Activated gamma-delta T cell treated with anti-CD3 and anti-CD28 coated beads, Interleukin-2, amount 50 U/mL, for 16 hours (primary cell): Measurements from ENCODE around the gene C5orf24.
"Not testable (repeated sequence)": the region's sequence is repeated elsewhere in the genome, so short reads cannot be mapped to it uniquely, and the experiment has no call there.

Source experiments
- DNase-seq: peaks from one replicate; pipeline ENCODE4 v3.0.0-alpha.2; 2020; ENCODE audit warnings: low read depth

C5orf24 gene

DNA sequence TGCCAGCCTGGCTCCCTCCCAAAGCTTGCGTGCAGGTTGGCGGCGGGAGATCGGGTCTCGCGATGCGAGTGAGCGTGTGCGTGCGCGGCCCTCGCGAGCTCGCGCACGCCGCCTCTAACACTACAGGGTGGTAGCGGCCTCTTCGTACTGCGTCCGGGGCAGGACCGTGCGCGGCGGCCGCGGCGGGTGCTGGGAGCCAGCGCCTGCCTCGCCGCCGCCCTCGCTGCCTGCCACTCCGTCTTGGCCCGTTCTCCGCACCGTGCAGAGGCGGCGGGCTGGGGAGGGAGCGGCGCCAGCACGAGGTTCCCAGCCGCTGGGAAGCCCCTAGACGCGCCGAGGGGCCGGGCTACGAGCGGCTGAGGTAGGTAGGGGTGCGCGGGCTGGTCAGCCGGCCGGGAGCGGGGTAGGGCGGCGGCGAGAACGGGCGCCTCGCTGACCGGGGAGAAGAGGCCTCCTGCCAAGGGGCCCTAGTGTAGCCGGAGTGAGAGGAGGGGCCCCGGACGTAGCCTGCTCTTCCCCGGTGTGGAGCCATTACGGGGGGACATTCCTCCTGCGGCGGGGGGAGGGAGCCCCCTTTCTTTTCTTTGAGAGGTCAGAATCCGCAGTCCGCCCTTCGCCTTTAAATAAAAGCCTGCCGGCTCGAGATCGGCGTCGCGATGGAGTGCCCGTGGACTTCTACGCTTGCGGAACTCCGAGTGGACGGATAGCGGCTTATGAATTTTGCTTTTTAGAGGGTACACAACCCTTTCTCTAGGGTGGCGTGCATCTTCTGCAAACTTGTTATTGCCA, at the start of gene C5orf24:
Gene C5orf24, plus strand, starts transcription at position 117 of the 789 bp plus-strand sequence. CDS start 8,933 bp downstream, outside the sequence.
- peak; percentile 84 for DNase-seq

- no peak for DNase-seq
Observed at GRCh38 chr5:134798468-134798867, 47.3 kb upstream of the C5orf24 start.

- no peak for DNase-seq
Observed at GRCh38 chr5:134803821-134804220, 41.9 kb upstream of the C5orf24 start.

DNA sequence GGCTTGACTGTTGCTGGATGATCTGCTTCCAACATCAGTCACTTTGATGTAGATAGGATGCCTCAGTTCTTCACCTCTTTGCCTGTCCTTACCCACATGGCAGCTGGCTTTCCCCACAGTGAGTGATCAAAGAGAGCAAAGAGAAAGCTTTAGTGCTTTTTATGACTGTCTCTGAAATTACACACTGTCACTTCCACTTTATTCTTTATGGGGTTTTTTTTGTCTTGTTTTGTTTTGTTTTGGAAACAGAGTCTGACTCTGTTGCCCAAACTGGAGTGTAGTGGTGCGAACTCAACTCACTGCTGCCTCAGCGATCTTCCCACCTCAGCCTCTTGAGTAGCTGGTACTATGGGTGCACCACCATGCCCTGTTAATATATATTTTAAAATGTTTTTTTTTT, 32.4 kb upstream of the C5orf24 start:
- DNase-seq: no peak

DNA sequence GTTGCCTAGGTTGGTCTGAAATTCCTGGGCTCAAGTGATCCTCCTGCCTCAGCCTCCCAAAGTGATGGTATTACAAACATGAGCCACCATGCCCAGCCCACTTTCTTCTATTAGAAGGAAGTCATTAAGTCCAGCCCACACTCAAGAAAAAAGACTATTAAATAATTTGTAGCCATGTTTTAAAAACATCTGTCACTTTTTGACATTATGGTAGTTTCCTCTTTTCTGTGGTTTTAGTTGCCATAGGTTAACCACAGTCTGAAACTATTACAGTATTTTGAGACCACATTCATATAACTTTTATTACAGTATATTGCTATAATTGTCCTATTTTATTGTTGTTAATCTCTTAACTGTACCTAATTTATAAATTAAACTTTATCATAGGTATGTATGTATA, 31.9 kb upstream of the C5orf24 start:
- no peak for DNase-seq

- no peak for DNase-seq
Observed at GRCh38 chr5:134817006-134817405, 28.8 kb upstream of the C5orf24 start.

DNA sequence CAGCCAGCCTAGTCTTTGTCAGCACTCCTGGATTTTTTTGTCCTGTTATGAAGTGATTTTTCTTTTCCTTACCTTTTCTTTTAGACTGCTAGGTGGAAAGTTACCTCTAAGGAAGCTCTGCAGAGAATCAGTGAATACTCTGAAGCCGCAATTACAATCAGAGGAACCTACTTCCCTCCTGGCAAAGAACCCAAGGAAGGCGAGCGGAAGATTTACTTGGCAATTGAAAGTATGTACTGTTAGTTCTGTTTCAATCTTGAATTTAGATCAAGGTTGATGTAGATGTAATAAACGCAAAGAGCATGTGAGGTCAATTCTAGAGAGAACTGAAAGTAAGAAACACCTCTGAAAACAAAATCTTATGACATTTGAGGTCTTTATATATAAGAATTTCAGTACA, 27.0 kb upstream of the C5orf24 start:
- no peak for DNase-seq

GRCh38 chr5:134819407-134819963, 26.3 kb upstream of the C5orf24 start:
- DNase-seq: no peak

- DNase-seq: no peak
Observed at GRCh38 chr5:134821841-134822240, 23.9 kb upstream of the C5orf24 start.

GRCh38 chr5:134824681-134825080, 21.1 kb upstream of the C5orf24 start:
- DNase-seq: no peak

- no peak for DNase-seq
Observed at GRCh38 chr5:134825212-134825611, 20.6 kb upstream of the C5orf24 start.

DNA sequence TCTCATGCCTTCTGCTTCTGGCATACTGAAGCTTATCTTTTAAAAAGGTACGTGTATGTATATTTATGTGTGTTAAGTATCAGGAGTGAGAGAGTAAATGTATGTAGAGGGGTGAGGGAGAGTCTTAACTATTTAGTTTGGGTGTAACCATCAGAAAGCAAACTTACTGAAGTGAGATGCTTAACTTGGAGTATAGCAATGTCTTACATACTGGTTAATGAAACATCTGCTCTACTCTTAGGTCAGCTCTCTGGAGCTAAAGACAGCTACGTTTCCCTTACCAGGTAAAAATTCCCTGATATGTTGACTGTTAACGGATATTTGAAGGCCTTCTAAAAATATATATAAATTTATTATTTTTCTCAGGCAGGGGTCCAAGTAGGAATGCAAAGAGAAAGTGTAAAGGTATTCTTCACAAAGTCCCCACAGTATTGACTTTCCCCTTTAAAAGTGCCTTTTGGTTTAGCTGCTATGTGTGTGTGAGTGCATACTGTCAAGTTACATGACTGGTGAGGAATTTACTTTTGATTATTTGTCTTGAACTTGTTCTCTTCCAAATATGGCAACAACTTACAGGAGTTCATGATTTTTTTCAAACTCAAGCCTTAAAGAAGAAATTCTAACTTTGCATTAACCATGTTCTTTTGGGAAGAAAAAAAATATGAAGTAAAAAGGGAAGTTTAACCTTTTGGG, 12.3 kb upstream of the C5orf24 start:
- DNase-seq: no peak

DNA sequence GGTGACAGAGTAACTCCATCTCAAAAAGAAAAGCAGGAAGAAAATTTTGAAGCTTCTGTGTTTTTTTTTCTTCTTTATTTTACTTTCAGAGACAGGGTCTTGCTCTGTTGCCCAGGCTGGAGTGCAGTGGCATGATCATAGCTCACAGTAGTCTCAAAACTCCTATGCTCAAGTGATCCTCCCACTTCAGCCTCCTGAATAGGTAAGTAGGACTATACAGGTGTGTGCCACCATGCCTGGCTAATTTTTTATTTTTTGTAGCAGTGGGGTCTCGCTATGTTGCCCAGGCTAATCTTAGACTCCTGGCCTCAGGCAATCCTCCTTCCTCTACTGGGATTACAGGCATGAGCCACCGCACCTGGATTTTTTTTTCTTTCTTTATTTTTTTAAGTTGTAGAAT, 10.1 kb upstream of the C5orf24 start:
- DNase-seq: no peak

- DNase-seq: no peak
Observed at GRCh38 chr5:134837530-134838181, 8.1 kb upstream of the C5orf24 start.

DNA sequence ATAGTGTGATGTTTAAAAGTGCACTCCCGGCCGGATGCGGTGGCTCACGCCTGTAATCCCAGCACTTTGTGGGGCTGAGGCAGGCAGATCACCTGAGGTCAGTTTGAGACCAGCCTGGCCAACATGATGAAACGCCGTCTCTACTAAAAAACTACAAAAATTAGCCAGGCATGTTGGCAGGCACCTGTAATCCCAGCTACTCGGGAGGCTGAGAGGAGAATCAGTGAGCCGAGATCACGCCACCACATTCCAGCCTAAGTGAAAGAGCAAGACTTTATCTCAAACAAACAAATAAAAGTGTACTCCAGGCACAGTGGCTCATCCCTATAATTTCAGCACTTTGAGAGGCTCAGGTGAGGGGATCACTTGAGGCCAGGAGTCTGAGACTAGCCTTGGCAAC, 7.4 kb upstream of the C5orf24 start:
- DNase-seq: not testable (repeated sequence)

- no peak for DNase-seq
Observed at GRCh38 chr5:134840811-134841210, 5.0 kb upstream of the C5orf24 start.

GRCh38 chr5:134844252-134844651, 1.5 kb upstream of the C5orf24 start:
- DNase-seq: no peak

DNA sequence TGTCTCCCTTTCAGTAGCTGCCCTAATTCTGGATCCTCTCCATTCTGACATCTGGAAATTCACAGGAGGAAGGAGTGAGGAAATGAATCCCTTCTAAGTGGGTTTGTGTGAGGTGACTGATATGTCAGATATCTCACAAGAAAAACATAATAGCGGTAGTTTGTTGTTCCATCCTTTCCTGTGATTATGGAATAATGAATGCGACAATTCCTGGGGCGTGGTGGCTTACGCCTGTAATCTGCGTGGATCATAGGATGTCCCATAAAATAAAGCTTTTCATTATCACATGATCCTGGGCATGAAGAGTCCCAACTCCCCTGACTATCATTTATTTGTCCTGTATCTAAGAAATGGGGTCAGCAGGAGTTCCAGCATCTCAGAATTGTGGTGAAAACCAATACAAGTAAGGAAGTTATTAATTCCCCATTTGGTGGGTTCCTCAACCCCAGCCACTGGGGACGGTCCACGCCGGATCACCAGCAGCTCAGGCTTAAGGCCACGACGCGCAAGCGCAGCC, 375 bp upstream of the C5orf24 start:
- DNase-seq: no peak

GRCh38 chr5:134846641-134846960, 833 bp downstream of the C5orf24 start:
- no peak for DNase-seq

DNA sequence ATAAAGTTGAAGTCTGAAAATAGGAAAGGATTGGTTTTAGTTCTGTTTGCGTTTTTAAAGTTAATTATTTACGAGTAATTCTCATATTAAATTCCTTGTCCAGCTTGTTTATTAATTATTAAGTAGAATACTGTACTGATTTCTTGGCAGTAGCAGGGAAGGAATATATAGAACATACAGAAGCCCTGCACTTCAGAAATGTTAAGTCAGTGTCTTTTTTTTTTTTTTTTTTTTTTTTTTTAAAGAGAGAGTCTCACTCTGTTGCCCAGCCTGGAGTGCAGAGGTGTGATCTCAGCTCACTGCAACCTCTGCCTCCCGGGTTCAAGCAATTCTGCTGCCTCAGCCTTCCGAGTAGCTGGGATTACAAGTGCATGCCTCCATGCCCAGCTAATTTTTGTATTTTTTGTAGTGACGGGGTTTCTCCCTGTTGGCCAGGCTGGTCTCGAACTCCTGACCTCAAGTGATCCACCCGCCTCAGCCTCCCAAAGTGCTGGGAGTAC, 3.7 kb downstream of the C5orf24 start:
- not testable (repeated sequence) for DNase-seq

DNA sequence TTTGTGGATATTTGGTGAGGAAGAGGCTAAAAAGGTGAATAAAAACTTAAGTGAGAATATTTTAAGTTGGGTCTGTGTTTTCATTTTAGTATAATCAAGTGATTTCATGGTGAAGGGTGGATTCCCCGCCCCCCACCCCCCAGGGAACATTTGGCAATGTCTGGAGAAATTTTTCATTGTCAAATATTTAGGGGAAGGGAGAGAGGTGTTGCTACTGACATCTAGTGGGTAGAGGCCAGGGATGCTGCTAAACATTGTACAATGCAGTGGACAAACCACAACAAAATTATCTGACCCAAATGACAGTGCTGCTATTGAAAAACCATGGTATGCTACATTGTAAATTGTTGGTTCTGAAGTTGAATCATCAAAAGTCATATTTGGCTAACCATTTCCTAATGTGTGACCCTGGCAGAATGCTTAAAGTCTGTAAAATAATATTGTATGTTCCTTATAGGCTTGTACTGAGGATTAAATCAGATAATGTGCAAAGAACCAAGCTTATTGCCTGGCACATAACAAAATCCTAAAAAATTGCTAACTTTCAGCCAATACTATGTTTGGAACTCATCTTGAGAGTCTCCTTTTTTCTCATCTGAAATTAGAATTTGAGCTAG, 5.6 kb downstream of the C5orf24 start:
- no peak for DNase-seq

GRCh38 chr5:134856465-134856864, 10.7 kb downstream of the C5orf24 start:
- not testable (repeated sequence) for DNase-seq
